ENCODE data around the gene MAP4K4.
A peak's percentile ranks its signal among the peaks of the same experiment; 100 is the strongest.
"Not testable (repeated sequence)": the region's sequence is repeated elsewhere in the genome, so short reads cannot be mapped to it uniquely, and the experiment has no call there.

The MAP4K4 gene

DNA sequence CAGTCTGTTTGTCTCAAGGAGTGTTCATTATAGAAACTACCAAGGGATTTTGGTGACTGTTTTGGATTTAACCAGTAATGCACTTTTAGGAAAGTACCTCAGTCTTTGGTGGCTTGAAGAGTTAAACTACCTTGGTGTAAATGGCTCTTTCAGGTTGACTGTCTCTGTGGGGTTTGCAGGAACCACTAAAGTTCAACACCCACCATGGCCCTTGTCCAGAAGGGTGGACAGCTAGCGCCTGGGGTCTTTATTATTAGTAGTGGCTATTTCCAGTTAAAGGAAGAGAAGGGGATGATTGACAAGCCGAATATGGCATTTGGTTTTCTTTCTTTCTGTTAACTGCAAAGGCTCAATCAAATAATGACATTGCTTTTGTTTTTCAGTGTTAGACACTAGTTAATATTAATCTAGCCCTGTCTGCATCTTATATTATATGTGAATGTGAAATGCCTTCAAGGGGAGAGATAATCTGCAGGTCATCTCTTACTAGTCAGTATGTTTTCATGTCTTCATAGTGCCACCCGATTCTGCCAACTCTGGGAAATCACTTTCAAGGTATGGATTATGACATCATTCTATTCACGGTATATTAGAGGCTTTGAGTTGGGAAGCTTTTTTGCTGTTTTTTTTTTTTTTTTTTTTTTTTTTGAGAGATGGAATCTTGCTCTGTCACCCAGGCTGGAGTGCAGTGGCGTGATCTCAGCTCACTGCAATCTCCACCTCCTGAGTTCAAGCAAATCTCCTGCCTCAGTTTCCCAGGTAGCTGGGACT is 56.4 kb downstream of the MAP4K4 start:
- in situ Hi-C loops (cut with HindIII; ENCODE audit: low pct_unique_long_range_greater_than_20kb, low sequenced_read_pairs) = no loop called here
- TF ChIP-seq JUND (IDR thresholded peaks at IDR 0.05; ENCODE audit: low read depth) = no peak
- DNase-seq (ENCODE audit: low read depth in 1 of 2, low spot score in 1 of 2) = no peak

DNA sequence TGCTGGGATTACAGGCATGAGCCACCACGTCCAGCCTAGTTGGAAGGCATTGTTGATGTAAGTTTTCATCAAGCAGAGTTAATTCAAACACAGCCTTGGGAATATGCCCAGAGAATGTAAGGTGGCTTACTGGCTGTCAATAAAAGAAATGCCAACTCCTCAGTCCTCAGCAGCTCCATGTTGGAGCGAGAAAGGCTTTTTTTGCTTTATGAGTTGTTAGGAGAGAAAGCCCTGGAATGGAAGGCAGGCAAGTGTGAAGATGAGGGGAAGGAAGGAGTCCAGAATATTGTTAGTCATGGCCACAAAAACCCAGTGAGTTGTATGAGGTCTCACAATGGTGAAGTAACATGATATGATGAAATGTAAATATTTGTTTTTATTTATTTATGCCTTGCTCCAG is 57.1 kb downstream of the MAP4K4 start:
- in situ Hi-C loops (cut with HindIII; ENCODE audit: low pct_unique_long_range_greater_than_20kb, low sequenced_read_pairs) = no loop called here
- TF ChIP-seq JUND (IDR thresholded peaks at IDR 0.05; ENCODE audit: low read depth) = no peak
- no peak for DNase-seq (ENCODE audit: low read depth in 1 of 2, low spot score in 1 of 2)

DNA sequence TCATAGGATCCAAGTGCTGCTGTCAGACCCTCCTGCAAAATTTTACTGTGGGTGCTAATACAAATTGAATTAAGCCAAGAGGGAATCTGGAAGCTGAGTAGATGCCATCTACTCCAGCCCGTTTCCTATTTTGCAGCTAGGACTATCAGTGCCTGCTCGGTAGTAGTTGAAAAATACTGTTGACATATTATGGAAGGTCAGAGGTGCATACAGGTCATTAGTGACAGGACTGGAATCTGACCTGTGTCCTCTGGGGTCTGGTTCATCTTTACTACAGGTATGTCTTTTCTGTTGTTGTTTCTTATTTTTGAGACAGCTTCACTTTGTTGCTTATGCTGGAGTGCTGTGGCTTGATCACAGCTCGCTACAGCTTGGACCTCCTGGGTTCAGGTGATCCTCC is 58.8 kb downstream of the MAP4K4 start:
- in situ Hi-C loops (cut with HindIII; ENCODE audit: low pct_unique_long_range_greater_than_20kb, low sequenced_read_pairs) = no loop called here
- DNase-seq (ENCODE audit: low read depth in 1 of 2, low spot score in 1 of 2) = no peak
- no peak for TF ChIP-seq JUND (IDR thresholded peaks at IDR 0.05; ENCODE audit: low read depth)

DNA sequence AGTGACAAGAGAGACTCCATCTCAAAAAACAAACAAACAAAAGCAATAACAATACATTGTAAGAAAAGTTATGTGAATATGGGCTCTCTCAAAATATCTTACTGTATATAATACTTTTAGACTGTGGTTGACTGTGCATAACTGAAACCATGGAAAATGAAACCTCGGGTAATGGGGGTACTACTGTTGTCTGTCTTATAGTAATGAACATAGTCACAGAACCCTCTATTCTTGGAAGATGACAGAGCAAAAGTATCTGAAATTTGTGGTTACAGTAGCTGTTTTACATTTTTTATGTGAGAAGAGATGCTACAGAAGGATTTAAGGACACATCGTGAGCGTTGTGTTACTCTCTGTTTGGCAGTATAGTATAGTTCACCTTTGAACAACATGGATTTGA is 60.5 kb downstream of the MAP4K4 start:
- no peak for TF ChIP-seq JUND (IDR thresholded peaks at IDR 0.05; ENCODE audit: low read depth)
- in situ Hi-C loops (cut with HindIII; ENCODE audit: low pct_unique_long_range_greater_than_20kb, low sequenced_read_pairs) = no loop called here
- DNase-seq (ENCODE audit: low read depth in 1 of 2, low spot score in 1 of 2) = no peak

DNA sequence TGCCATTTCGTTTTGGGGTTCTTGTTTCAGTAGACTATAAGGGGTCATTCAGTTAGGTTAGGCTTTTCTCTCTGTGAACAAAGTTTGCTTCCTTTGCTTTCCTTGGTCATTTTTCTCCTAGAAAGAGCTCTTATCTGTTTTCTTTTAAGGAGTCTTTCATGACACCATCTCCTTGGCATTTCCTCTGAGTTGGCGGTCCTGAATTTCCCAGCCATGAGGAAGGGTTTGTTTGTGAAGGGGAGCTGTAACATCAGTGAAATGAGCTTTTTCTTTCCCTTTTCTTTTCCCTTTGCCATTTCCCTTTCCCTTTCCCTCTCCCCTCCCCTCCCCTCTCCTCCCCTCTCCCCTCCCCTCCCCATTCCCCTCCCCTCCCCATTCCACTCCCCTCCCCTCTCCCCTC is 61.7 kb downstream of the MAP4K4 start:
- DNase-seq (ENCODE audit: low read depth in 1 of 2, low spot score in 1 of 2) = no peak
- TF ChIP-seq JUND (IDR thresholded peaks at IDR 0.05; ENCODE audit: low read depth) = no peak

DNA sequence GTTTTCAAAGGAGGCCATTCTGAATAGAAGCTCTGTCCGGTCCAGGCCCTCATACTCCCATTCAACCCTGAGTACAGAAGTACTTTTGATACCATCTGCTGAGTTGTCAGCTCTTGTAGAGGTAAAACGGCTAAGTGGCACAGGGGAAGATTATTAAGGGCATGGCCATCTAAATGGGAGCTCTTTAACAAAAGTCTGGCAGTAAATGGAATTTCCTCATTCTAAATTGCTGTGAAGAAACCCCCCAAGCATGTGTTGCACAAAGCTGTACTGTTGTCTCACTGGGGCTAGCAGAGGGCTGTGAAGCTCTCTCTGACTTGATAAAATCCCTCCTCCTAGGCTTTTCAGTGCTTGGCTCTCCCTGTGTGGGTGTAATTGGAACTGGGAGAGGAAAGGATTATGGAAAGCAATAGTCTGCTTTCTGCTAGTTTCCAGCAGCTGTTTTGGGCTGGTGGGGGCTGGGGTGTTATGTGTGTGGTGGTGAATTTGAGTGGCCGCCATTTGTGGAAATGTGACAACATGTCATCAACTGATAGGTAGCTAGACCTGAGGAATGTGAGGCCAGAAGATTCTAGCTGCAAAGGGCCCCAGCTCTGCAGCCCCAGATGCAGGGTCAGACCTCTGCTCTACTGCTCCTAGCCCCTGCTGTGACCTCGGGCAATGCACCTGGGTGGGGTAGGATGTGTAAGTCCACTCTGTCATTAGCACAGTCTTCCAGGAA is 65.1 kb downstream of the MAP4K4 start:
- TF ChIP-seq JUND (IDR thresholded peaks at IDR 0.05; ENCODE audit: low read depth) = no peak
- no peak for DNase-seq (ENCODE audit: low read depth in 1 of 2, low spot score in 1 of 2)
- in situ Hi-C loops (cut with HindIII; ENCODE audit: low pct_unique_long_range_greater_than_20kb, low sequenced_read_pairs) = no loop called here

More for the DNA sequence above, 61.7 kb downstream of the MAP4K4 start:
- in situ Hi-C loops (cut with HindIII; ENCODE audit: low pct_unique_long_range_greater_than_20kb, low sequenced_read_pairs) = no loop called here

DNA sequence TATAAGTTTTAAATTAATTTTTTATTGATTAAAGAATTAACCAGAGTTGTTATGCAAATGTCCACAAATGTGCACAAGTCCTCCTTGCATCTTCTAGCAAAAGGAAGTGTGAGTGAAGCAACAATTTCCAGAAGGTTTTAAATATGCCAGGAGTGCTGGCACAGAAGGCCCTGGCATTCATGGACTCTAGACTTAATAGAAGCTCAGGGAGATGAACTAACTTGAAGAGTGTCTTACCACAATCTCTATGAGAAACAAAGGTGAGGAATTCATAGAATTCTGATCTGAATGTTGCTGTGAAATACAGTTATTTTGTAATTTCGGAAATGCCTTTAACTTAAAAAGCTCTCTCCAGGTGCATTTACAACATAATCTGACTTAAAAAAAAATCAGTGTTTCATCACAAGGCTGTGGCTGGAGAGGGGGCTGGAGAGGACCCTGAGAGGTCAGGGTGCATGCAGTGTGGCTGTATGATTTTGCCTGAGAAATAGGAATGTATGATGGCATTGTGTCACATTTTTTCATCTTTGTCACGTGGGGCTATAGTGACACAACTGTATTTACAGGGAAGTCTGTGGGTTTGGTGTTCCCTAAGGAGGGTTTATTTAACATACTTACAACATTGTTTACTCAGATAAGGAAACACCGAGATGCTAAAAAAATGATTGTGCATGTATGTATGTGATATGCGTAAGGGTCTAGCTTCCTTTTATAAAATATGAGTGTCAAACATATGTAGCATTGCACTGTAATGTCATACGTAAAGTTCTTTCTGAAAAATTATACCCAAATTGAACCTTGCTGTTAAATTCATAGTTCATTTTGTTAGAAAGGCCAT is 66.2 kb downstream of the MAP4K4 start:
- DNase-seq (ENCODE audit: low read depth in 1 of 2, low spot score in 1 of 2) = no peak
- in situ Hi-C loops (cut with HindIII; ENCODE audit: low pct_unique_long_range_greater_than_20kb, low sequenced_read_pairs) = no loop called here
- no peak for TF ChIP-seq JUND (IDR thresholded peaks at IDR 0.05; ENCODE audit: low read depth)

DNA sequence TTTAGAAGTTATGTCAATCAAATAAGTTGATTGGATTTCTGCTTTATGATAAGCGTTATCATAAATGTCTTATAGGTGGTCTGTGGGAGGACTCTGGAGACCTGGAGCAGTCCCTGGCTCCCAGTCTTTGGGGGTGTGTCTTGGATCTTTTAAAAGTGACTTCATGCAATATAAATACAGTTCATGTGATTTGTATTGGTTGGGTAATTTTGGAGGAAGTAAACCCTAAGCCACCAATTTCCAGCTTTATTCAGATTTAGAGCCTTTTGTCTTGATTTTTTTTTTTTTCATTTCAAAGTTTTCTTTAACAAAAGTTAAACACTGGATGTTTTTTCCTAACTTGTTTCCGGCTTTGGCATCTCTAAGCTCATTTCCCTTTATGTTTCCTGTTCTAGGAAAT is 68.8 kb downstream of the MAP4K4 start:
- in situ Hi-C loops (cut with HindIII; ENCODE audit: low pct_unique_long_range_greater_than_20kb, low sequenced_read_pairs) = no loop called here
- no peak for TF ChIP-seq JUND (IDR thresholded peaks at IDR 0.05; ENCODE audit: low read depth)
- DNase-seq (ENCODE audit: low read depth in 1 of 2, low spot score in 1 of 2) = no peak

DNA sequence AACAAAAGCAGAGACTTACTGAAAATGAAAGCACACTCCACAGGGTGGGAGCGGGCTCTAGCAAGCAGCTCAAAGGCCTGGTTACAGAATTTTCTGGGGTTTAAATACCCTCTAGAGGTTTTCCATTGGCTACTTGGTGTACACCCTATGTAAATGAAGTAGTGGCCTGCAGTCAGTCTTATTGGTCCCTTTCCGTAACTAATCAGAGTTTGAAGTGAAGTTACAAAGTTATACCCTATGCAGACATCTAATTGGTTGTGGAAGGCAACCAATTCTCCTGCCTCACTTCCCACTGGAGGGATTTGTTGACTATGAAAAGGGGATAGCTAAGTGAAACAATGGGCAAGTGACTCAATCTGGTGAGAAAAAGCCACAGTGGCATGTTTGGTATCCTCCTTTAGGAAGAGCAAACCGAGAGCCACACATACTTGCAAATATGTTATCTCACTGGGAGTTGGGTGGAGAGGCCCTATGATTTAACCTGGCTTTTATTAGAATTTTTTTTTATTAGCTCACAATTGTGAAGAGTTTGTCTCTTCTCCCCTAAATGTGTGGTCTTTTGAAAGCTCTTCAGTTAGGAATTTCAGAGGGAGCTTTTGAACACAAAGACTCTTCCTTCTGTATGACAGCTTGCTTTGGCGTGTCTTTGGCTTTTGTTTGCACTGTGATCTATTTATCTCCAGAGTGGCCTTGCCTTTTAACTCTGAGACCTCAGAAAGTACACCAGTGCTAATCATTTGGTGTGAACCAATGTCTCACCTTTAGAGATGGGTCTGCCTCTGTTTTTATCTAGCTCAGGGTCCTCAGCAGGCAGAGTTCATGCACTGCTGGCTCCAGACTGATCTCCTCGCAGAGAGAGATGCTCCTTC is 69.6 kb downstream of the MAP4K4 start:
- TF ChIP-seq JUND (IDR thresholded peaks at IDR 0.05; ENCODE audit: low read depth) = no peak
- peak in 1 of 2 experiments; percentile 20 for DNase-seq (ENCODE audit: low read depth in 1 of 2, low spot score in 1 of 2)
- in situ Hi-C loops (cut with HindIII; ENCODE audit: low pct_unique_long_range_greater_than_20kb, low sequenced_read_pairs) = no loop called here

DNA sequence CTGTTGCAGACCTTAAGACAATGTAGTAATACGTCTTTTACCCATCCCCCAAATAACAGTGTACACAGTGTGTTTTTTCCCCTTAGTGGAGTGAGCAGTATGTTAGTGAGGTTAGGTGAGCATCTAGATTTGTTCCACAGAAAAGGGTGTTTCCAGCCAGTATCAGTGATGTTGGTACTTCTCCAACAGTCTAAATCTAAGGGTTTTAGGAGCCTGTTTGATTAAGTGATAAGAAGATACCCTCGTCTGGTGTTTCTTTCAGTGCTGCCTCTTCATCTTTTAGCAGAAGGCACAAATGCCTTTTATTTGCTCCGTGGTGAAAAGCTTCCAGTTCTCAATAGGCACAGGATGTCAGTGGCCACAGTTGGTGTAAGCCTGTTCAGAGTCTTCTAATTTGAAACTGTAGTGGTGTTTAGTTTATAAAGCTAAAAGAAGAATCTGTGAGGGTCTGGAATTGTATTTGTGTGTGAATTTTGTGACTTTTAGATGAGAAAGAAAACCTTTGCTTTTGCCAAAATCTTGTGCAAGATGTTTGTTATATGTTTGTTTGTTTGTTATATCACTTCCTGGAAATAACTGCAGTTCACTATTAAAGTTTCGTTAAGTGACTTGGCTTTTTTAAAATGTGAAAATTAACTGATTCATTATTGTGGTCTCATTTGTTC is 71.2 kb downstream of the MAP4K4 start:
- no peak for TF ChIP-seq JUND (IDR thresholded peaks at IDR 0.05; ENCODE audit: low read depth)
- DNase-seq (ENCODE audit: low read depth in 1 of 2, low spot score in 1 of 2) = no peak
- in situ Hi-C loops (cut with HindIII; ENCODE audit: low pct_unique_long_range_greater_than_20kb, low sequenced_read_pairs) = no loop called here

DNA sequence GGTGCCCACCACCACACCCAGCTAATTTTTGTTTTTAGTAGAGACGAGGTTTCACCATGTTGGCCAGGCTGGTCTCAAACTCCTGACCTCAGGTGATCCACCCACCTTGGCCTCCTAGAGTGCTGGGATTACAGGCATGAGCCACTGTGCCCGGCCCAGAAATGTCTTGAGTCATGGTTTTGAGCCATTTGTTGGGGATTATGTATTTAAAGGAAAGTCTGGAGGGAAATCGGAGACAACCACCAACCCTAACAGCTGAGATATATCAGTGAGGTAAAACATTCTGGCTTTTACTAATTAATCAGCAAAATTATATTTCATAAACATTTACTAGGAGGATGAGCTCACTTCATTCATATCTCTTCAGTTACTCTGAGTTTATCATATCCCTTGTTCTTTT is 72.2 kb downstream of the MAP4K4 start:
- in situ Hi-C loops (cut with HindIII; ENCODE audit: low pct_unique_long_range_greater_than_20kb, low sequenced_read_pairs); DNase-seq (ENCODE audit: low read depth in 1 of 2, low spot score in 1 of 2): not testable (repeated sequence)

Data from T47D (cell line).